Coronary artery (tissue), 2 donors: ENCODE data around the gene CCR2.

Source experiments
- DNase-seq: peaks from one replicate; pipeline ENCODE4 v3.0.0-alpha.2; 2017; ENCODE audit warnings: low spot score
- H3K27ac ChIP-seq, 2 donors: fragments of 200-600 bp; sonication (generic); one replicate each; pipeline ENCODE4 v1.5.1; 2016 to 2019
- H3K4me3 ChIP-seq: fragments of 200-600 bp; sonication (generic); 2 replicates; pipeline ENCODE4 v1.5.1; 2016; ENCODE audit warnings: mild to moderate bottlenecking, moderate library complexity
- TF ChIP-seq, protein P1 (sequence below): fragments of 200-600 bp; sonication (generic); IDR thresholded peaks from one replicate; pipeline ENCODE4 v1.5.1; 2019; ENCODE audit warnings: antibody characterized with exemption

The CCR2 gene

DNA sequence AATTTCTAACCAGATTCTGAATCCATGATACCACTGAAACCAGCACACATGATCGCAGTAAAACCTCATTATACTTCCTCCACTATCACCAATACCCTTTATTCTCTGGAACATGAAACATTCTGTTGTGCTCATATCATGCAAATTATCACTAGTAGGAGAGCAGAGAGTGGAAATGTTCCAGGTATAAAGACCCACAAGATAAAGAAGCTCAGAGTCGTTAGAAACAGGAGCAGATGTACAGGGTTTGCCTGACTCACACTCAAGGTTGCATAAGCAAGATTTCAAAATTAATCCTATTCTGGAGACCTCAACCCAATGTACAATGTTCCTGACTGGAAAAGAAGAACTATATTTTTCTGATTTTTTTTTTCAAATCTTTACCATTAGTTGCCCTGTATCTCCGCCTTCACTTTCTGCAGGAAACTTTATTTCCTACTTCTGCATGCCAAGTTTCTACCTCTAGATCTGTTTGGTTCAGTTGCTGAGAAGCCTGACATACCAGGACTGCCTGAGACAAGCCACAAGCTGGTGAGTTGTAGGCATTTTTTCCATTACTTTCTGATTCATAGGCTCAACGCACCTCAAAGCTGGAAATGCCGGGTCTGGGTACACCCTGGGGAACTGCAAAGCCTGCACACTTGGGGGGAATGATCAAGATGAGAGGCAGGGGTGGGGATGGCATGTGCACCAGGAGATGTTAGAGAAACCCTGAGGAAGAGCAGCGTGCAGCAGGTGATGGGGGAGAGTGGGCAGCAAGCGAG is at the start of gene CCR2:
TSS of gene CCR2 (plus strand) at position 465 of the 764 bp plus-strand sequence. CDS start 3,417 bp downstream, outside the sequence.
- TF ChIP-seq, protein P1, sequence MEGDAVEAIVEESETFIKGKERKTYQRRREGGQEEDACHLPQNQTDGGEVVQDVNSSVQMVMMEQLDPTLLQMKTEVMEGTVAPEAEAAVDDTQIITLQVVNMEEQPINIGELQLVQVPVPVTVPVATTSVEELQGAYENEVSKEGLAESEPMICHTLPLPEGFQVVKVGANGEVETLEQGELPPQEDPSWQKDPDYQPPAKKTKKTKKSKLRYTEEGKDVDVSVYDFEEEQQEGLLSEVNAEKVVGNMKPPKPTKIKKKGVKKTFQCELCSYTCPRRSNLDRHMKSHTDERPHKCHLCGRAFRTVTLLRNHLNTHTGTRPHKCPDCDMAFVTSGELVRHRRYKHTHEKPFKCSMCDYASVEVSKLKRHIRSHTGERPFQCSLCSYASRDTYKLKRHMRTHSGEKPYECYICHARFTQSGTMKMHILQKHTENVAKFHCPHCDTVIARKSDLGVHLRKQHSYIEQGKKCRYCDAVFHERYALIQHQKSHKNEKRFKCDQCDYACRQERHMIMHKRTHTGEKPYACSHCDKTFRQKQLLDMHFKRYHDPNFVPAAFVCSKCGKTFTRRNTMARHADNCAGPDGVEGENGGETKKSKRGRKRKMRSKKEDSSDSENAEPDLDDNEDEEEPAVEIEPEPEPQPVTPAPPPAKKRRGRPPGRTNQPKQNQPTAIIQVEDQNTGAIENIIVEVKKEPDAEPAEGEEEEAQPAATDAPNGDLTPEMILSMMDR, result no peak
- H3K27ac ChIP-seq, result no peak within 1 kb of the TSS
- no peak within 1 kb of the TSS for H3K4me3 ChIP-seq
- DNase-seq, result no peak

DNA sequence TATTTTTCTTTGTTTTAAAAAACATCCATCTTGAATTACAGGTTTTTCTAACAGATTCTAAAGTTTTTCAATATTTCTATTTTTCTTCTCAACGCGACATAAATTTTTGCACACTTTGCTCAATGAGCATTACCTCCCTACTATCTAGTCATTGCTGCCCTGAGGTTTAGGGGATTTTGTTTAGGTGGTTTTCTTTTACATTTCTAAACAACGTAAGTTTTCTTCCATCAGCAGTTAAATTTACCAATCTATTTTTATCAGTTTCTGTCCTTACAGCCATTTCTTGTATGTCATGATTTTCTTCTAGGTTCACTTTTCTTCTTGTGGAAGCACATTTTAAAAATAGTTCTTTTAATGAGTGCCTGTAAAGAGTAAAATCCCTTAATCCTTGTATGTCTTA is 49.2 kb upstream of the CCR2 start:
- Histone ChIP-seq H3K4me3 (no peak overlapping the region), H3K27ac (no peak overlapping the region)
- no peak for DNase-seq
- TF ChIP-seq, protein P1, result no peak

DNA sequence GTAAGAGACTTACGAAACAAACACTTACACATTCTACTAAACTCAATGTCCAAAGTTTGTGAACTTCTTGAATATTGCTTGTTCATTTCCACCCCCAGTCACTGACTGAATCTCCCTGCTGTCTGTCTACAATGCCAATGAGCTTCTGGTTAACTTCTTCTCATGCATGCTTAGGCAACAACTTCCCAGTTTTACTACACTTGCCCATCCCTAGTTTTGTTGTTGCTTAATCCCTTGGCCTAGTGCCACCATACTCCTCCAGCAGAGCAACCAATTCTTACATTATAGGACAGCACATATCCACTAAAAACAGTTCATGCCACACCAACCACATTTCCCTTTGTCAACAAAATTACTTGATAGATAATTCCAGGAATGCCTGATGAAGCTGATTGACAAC is 40.9 kb upstream of the CCR2 start:
- no peak overlapping the region for H3K4me3 ChIP-seq
- TF ChIP-seq, protein P1, result no peak
- DNase-seq, result no peak
- H3K27ac ChIP-seq, result peak overlapping the region in 1 of 2 donors; percentile 25

DNA sequence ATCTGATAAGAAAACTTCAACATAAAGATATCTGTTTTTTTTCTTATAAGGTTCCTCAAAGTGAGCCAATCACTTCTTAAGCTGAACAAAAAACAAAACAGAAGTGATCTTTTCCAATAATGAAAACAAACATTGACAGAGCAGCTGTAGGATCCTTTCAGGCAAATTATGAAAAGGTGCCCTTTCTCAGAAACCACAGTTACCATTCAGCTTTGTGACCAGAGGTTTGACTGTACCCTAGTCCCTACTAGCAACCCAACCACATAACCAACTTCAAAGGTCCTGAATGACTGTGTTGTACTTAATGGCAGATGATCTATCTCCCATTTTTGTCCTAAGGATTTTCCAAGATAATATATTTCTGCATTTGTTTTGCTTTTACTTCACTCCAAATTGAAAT is 39.4 kb upstream of the CCR2 start:
- TF ChIP-seq, protein P1, result no peak
- H3K4me3 ChIP-seq, result no peak overlapping the region
- DNase-seq, result no peak
- H3K27ac ChIP-seq, result no peak overlapping the region

DNA sequence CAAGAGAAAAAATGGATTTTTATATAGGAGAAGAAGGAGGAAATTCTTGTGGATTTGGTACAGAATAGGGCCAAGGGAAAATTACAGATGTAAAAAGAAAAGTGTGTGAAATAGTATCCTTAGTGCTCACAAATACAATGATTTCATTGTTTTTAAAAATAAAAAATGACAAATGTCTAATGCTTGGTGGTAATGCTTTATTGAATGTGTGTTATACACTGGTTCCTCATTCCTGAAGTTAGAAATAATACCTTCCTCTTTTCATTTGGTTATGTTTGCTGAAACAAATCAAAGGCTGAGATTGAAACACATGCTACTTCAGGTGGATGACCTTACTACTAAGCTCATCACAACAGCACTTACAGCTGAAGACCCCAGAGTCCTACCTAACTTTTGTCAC is 37.7 kb upstream of the CCR2 start:
- no peak for DNase-seq
- Histone ChIP-seq H3K27ac (no peak overlapping the region), H3K4me3 (no peak overlapping the region)
- TF ChIP-seq, protein P1, result no peak

DNA sequence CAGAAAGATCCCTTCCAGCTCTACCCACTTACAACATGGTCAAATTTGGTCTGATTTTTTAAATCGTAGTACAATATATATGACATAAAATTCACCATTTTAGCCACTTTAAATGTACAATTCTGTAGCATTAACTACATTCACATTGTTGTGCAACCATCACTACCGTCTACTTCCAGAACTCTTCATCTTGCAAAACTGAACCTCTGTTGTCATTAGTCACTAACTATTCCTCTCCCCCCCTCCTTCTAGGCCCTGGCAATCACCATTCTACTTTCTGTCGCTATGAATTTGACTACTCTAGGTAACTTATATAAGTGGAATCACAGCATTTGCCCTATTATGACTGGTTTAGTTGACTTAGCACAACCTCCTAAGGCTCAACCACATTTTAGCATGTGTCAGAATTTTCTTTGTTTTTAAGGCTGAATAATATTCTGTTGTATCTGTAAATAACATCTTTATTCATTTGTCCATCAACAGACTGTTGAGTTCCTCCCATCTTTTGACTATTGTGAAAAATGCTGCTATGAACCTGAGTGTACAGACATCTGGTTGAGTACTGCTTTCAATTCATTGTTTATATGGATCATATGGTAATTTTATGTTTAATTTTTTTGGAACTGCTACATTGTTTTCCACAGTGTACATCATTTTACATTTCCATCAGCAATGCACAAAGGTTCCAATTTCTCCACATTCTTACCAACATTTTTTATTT is 35.5 kb upstream of the CCR2 start:
- no peak for DNase-seq
- H3K27ac ChIP-seq, result no peak overlapping the region
- H3K4me3 ChIP-seq, result no peak overlapping the region
- TF ChIP-seq, protein P1, result no peak
